BJ (cell line): ENCODE measurements around the gene GPR162. TPM values are rescaled to one million over a fixed set of nuclear protein-coding genes. Genes with fewer than 3 reads are reported as not detected.

ENCODE experiments used
- CTCF ChIA-PET: fragments of 350-600 bp; formaldehyde crosslinking; extraction: SDS; loops from one replicate; lab custom pipeline; 2021; ENCODE audit warnings: antibody characterized with exemption, inconsistent platforms; lab: Yijun Ruan, JAX
- POLR2A ChIA-PET: fragments of 300-600 bp; sonication (Branson Sonifier 250); formaldehyde crosslinking; extraction: SDS; loops from one replicate; lab custom pipeline; 2021; ENCODE audit warnings: antibody characterized with exemption; lab: Charles Lee
- DNase-seq: peaks from one replicate; pipeline ENCODE4 v3.0.0-alpha.2; 2011; ENCODE audit warnings: low read depth
- H3K27me3 ChIP-seq: 2 replicates; pipeline ENCODE4 v1.6.0; 2011; ENCODE audit warnings: low read length; ENCODE audit not compliant: control insufficient read depth, insufficient read depth
- H3K36me3 ChIP-seq: 2 replicates; pipeline ENCODE4 v1.5.1; 2011; ENCODE audit warnings: low read length; ENCODE audit not compliant: control insufficient read depth, insufficient read depth
- H3K4me3 ChIP-seq: 2 replicates; pipeline ENCODE4 v1.5.1; 2011; ENCODE audit warnings: low read depth, mild to moderate bottlenecking, control low read depth, low read length
- polyA plus RNA-seq: library from polyadenylated mRNA; depleted of rRNA; stranded (reverse); fragments of >200 nt; gene quantifications from 2 replicates; pipeline ENCODE4 v1.2.3, GENCODE V29; 2011
- TF ChIP-seq, protein P1 (sequence below): IDR thresholded peaks from 2 replicates; pipeline ENCODE4 v1.5.1; 2011; ENCODE audit warnings: low read depth, mild to moderate bottlenecking, control low read depth, inconsistent platforms, low read length, moderate library complexity; ENCODE audit not compliant: insufficient read depth

GPR162 gene
- polyA plus RNA-seq, 1 experiment: 6.6 TPM

DNA sequence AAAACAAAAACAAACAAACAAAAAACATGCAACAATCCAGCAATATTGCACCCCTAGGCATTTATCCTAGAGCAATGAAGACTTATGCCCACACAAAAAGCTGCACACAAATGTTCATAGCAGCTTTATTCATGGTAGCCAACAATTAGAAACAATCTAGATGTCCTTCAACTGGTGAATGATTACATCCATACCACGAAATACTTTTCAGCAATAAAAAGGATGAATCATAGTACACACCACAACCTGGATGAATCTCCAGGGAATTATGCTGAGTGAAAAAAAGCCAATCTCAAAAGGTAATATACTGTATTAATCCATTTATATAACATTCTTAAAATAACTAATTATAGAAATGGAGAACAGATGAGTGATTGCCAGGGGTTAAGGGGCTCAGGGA is 14.5 kb upstream of the GPR162 start:
- Histone ChIP-seq H3K4me3 (no peak overlapping the region), H3K36me3 (no peaks in the 10 kb centered on the region), H3K27me3 (peaks cover 3% of the 10 kb centered on the region; the same call in 1 of the 2 replicates)
- POLR2A ChIA-PET: no interaction called here
- no peak for DNase-seq
- CTCF ChIA-PET: no interaction called here
- TF ChIP-seq, protein P1, sequence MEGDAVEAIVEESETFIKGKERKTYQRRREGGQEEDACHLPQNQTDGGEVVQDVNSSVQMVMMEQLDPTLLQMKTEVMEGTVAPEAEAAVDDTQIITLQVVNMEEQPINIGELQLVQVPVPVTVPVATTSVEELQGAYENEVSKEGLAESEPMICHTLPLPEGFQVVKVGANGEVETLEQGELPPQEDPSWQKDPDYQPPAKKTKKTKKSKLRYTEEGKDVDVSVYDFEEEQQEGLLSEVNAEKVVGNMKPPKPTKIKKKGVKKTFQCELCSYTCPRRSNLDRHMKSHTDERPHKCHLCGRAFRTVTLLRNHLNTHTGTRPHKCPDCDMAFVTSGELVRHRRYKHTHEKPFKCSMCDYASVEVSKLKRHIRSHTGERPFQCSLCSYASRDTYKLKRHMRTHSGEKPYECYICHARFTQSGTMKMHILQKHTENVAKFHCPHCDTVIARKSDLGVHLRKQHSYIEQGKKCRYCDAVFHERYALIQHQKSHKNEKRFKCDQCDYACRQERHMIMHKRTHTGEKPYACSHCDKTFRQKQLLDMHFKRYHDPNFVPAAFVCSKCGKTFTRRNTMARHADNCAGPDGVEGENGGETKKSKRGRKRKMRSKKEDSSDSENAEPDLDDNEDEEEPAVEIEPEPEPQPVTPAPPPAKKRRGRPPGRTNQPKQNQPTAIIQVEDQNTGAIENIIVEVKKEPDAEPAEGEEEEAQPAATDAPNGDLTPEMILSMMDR: no peak

DNA sequence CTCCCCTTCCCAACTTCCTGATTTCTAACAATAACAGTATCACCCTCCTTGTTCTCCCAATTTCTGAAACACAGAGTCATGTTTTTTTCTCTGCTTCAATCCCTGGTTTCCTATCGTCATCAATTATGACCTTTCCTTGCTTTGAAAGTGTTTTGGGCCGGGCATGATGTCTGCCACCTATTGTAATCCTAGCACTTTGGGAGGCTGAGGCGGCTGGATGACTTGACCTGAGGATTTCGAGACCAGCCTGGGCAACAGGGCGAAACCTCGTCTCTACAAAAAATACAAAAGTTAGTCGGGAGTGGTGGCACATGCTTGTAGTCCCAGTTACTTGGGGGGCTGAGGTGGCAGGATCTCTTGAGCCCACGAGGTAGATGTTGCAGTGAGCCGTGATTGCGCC is 12.6 kb upstream of the GPR162 start:
- Histone ChIP-seq H3K27me3 (peaks cover 4% of the 10 kb centered on the region), H3K36me3 (no peaks in the 10 kb centered on the region), H3K4me3 (no peak overlapping the region)
- TF ChIP-seq, protein P1: no peak
- ChIA-PET POLR2A (interaction anchor here (0.7 kb wide), 1 partner anchor 43 kb away, joined by 3 read pairs; no protein-coding TSS in a partner anchor), CTCF (interaction anchor here (0.9 to 1.5 kb wide), 3 partner anchors 16 to 22 kb away, joined by 3 read pairs; no protein-coding TSS in a partner anchor)
- no peak for DNase-seq

DNA sequence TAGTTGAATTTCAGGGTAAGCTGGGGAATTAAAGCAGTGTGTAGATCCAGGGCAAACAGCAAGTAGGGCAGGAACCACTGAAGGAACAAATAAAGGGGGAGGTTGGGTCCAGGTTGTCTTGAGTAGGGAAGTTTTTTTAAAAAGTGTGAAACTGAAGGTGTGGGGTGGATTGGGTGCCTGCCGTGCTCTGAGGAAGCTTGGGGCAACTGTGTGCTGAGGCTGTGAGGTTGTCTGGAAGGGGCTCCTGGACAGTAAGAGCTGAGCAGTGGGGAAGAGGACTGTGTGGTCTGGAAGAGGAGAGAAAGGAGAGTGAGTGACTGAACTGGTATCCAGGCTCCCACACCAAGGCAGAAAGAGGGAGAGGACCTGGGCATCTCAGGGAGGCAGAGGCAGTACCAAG is 10.9 kb upstream of the GPR162 start:
- CTCF ChIA-PET: interaction anchor here (0.7 to 1.5 kb wide), 2 partner anchors 19 to 34 kb away, joined by 3 read pairs; no protein-coding TSS in a partner anchor

DNA sequence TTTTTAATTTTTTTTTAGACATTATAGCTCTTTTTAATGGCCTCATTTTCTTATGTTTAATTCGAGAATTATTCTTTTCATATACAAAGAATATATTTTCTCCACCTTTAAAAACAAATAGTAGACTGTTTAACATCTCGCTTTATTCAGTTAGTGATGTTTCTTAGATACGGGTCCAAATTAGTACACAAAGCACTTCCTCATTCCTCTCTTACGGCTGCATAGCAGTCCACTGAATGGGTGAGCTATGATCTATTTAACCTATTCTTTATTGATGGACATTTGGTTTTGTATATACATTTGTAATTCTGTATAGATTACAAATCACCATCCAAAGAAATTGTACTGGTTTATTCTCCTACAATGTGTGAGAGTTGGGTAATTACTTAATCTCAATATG is 8.3 kb upstream of the GPR162 start:
- CTCF ChIA-PET: interaction anchor here (1.0 to 2.4 kb wide), 3 partner anchors 12 to 47 kb away, joined by 3 to 6 read pairs (median 6); partner anchors contain the start of gene PTMS
- TF ChIP-seq, protein P1: no peak

More for the DNA sequence above, 10.9 kb upstream of the GPR162 start:
- H3K4me3 ChIP-seq: no peak overlapping the region
- DNase-seq: no peak
- H3K36me3 ChIP-seq: no peaks in the 10 kb centered on the region
- POLR2A ChIA-PET: interaction anchor here (0.5 to 0.6 kb wide), 2 partner anchors 57 to 133 kb away, joined by 5 to 11 read pairs; partner anchors contain the start of gene C12orf57
- TF ChIP-seq, protein P1: no peak
- H3K27me3 ChIP-seq: peaks cover 7% of the 10 kb centered on the region

DNA sequence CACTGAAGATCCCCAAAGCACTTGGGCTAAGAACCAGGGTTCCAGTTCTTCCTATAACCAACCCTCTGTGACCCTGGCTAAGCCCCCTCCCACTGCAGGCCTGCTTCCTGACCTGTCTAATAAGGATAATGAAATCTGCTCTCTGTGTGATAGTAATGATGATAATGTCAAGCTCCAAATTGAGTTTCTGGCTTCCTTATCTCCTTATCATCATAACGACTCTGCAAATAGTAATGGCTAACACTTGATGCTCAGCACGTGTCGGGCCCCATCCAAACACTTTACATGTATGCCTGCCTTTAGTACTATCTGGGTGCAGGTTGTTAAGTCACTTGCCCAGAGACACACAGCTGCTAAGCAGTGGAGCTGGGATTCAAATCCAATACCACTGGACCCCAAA is 5.0 kb upstream of the GPR162 start:
- TF ChIP-seq, protein P1: no peak
- no peak for DNase-seq
- Histone ChIP-seq H3K36me3 (no peaks in the 10 kb centered on the region), H3K4me3 (no peak overlapping the region), H3K27me3 (peaks cover 5% of the 10 kb centered on the region)
- ChIA-PET CTCF (interaction anchor here (0.9 to 2.0 kb wide), 3 partner anchors 9 to 64 kb away, joined by 3 to 5 read pairs (median 4); partner anchors contain the start of gene MLF2), POLR2A (no interaction called here)

More for the DNA sequence above, 8.3 kb upstream of the GPR162 start:
- no peak for DNase-seq
- H3K4me3 ChIP-seq: no peak overlapping the region
- no peaks in the 10 kb centered on the region for H3K36me3 ChIP-seq
- POLR2A ChIA-PET: interaction anchor here (1.0 kb wide), 1 partner anchor 8 kb away, joined by 3 read pairs; no protein-coding TSS in a partner anchor
- H3K27me3 ChIP-seq: peaks cover 9% of the 10 kb centered on the region
